NCI-H748 treated with DMSO at 0.1 percent for 48 hours (cell line): ENCODE results near the gene MFGE8.
"Not testable (repeated sequence)": the region's sequence is repeated elsewhere in the genome, so short reads cannot be mapped to it uniquely, and the experiment has no call there.

ENCODE experiments used
- DNase-seq: peaks from one replicate; lab custom pipeline; 2025; lab: John Stamatoyannopoulos, UW

The MFGE8 gene

GRCh38 chr15:88913017-88913849, at the start of gene MFGE8:
MFGE8 (minus strand) TSS chr15:88913379; CDS start chr15:88913319, 60 bp downstream.
- peak; percentile 20 for DNase-seq

GRCh38 chr15:88959445-88959844, 46.3 kb upstream of the MFGE8 start:
- DNase-seq = no peak

GRCh38 chr15:88956906-88957305, 43.7 kb upstream of the MFGE8 start:
- no peak for DNase-seq

- no peak for DNase-seq
These were observed 43.1 kb upstream of the MFGE8 start for GRCh38 chr15:88956263-88956662.

GRCh38 chr15:88954431-88955277, 41.5 kb upstream of the MFGE8 start:
- no peak for DNase-seq

GRCh38 chr15:88950600-88951160, 37.5 kb upstream of the MFGE8 start:
- DNase-seq = no peak

- DNase-seq = no peak
These were observed 36.7 kb upstream of the MFGE8 start for GRCh38 chr15:88949734-88950400.

GRCh38 chr15:88940110-88940675, 27.0 kb upstream of the MFGE8 start:
- no peak for DNase-seq

GRCh38 chr15:88939486-88939806, 26.3 kb upstream of the MFGE8 start:
- no peak for DNase-seq

- no peak for DNase-seq
These were observed 25.8 kb upstream of the MFGE8 start for GRCh38 chr15:88938802-88939485.

GRCh38 chr15:88934449-88934848, 21.3 kb upstream of the MFGE8 start:
- not testable (repeated sequence) for DNase-seq

- DNase-seq = no peak
These were observed 19.7 kb upstream of the MFGE8 start for GRCh38 chr15:88932875-88933330.

GRCh38 chr15:88932271-88932874, 19.2 kb upstream of the MFGE8 start:
- DNase-seq = no peak

- no peak for DNase-seq
These were observed 17.4 kb upstream of the MFGE8 start for GRCh38 chr15:88930579-88930978.

- not testable (repeated sequence) for DNase-seq
These were observed 16.3 kb upstream of the MFGE8 start for GRCh38 chr15:88929358-88930098.

GRCh38 chr15:88928192-88928591, 15.0 kb upstream of the MFGE8 start:
- not testable (repeated sequence) for DNase-seq

- DNase-seq = not testable (repeated sequence)
These were observed 12.5 kb upstream of the MFGE8 start for GRCh38 chr15:88925648-88926047.

GRCh38 chr15:88920892-88921435, 7.8 kb upstream of the MFGE8 start:
- not testable (repeated sequence) for DNase-seq

GRCh38 chr15:88920186-88920891, 7.2 kb upstream of the MFGE8 start:
- DNase-seq = no peak
